H9 (cell line): ENCODE measurements around the gene MAPK11. TPM values are rescaled to one million over a fixed set of nuclear protein-coding genes. Genes with fewer than 3 reads are reported as not detected.
A peak's percentile ranks its signal among the peaks of the same experiment; 100 is the strongest.

Experiments
- DNase-seq: peaks from one replicate; pipeline ENCODE4 v3.0.0-alpha.2; 2017
- H2AFZ ChIP-seq: one replicate; pipeline ENCODE4 v1.6.1; 2013; ENCODE audit warnings: mild to moderate bottlenecking, low read length, control low read depth, moderate library complexity
- H2AK5ac ChIP-seq: 2 replicates; pipeline ENCODE4 v1.6.1; 2013; ENCODE audit warnings: low read length, control low read depth, mixed read lengths; ENCODE audit not compliant: insufficient read length
- H2BK120ac ChIP-seq: one replicate; pipeline ENCODE4 v1.6.1; 2013; ENCODE audit warnings: low read depth, mild to moderate bottlenecking, low read length, control low read depth, inconsistent platforms; ENCODE audit not compliant: poor library complexity, severe bottlenecking
- H2BK12ac ChIP-seq: 2 replicates; pipeline ENCODE4 v1.6.1; 2013; ENCODE audit warnings: low read length, control low read depth, mixed read lengths, low read depth; ENCODE audit not compliant: insufficient read length
- H2BK15ac ChIP-seq: 2 replicates; pipeline ENCODE4 v1.6.1; 2013; ENCODE audit warnings: low read depth, low read length, control low read depth
- H2BK20ac ChIP-seq: one replicate; pipeline ENCODE4 v1.6.1; 2013; ENCODE audit warnings: low read depth, mild to moderate bottlenecking, low read length, control low read depth, inconsistent platforms; ENCODE audit not compliant: poor library complexity, severe bottlenecking
- H2BK5ac ChIP-seq: 2 replicates; pipeline ENCODE4 v1.6.1; 2013; ENCODE audit warnings: low read length, control low read depth, mixed read lengths; ENCODE audit not compliant: insufficient read length
- H3K14ac ChIP-seq: 2 replicates; pipeline ENCODE4 v1.6.1; 2013; ENCODE audit warnings: low read length, control low read depth; ENCODE audit not compliant: insufficient read depth
- H3K18ac ChIP-seq: 2 replicates; pipeline ENCODE4 v1.6.1; 2013; ENCODE audit warnings: low read depth, mild to moderate bottlenecking, mixed read lengths, low read length, control low read depth; ENCODE audit not compliant: insufficient read length
- H3K23ac ChIP-seq: 2 replicates; pipeline ENCODE4 v1.6.1; 2013; ENCODE audit warnings: low read length, control low read depth, mixed read lengths, low read depth; ENCODE audit not compliant: insufficient read length
- H3K23me2 ChIP-seq: 2 replicates; pipeline ENCODE4 v1.6.1; 2013; ENCODE audit warnings: low read depth, mild to moderate bottlenecking, mixed read lengths, low read length, control low read depth; ENCODE audit not compliant: insufficient read length, poor library complexity, severe bottlenecking
- H3K27ac ChIP-seq: 2 replicates; pipeline ENCODE4 v1.5.1; 2013; ENCODE audit warnings: low read length, control low read depth, mixed read lengths, low read depth; ENCODE audit not compliant: insufficient read length
- H3K27me3 ChIP-seq: 2 replicates; pipeline ENCODE4 v1.6.1; 2013; ENCODE audit warnings: low read length, control low read depth, inconsistent platforms; ENCODE audit not compliant: insufficient read depth
- H3K4ac ChIP-seq: 2 replicates; pipeline ENCODE4 v1.6.1; 2013; ENCODE audit warnings: low read depth, mild to moderate bottlenecking, control low read depth, inconsistent platforms, low read length, moderate library complexity
- H3K4me1 ChIP-seq: 2 replicates; pipeline ENCODE4 v1.6.1; 2013; ENCODE audit warnings: low read length, control low read depth, inconsistent platforms; ENCODE audit not compliant: insufficient read depth
- H3K4me2 ChIP-seq: 2 replicates; pipeline ENCODE4 v1.6.1; 2013; ENCODE audit warnings: low read length, control low read depth, mixed read lengths; ENCODE audit not compliant: insufficient read length, insufficient read depth
- H3K56ac ChIP-seq: 2 replicates; pipeline ENCODE4 v1.6.1; 2013; ENCODE audit warnings: low read depth, mild to moderate bottlenecking, mixed read lengths, low read length, control low read depth; ENCODE audit not compliant: insufficient read length
- H3K79me1 ChIP-seq: 2 replicates; pipeline ENCODE4 v1.6.1; 2013; ENCODE audit warnings: low read depth, mild to moderate bottlenecking, moderate library complexity, low read length, control low read depth, inconsistent platforms; ENCODE audit not compliant: insufficient read depth, poor library complexity, severe bottlenecking
- H3K79me2 ChIP-seq: 2 replicates; pipeline ENCODE4 v1.6.1; 2013; ENCODE audit warnings: low read length, control low read depth, inconsistent platforms; ENCODE audit not compliant: insufficient read depth
- H3K9ac ChIP-seq: 2 replicates; pipeline ENCODE4 v1.6.1; 2013; ENCODE audit warnings: low read length, control low read depth, mixed read lengths; ENCODE audit not compliant: insufficient read length; ENCODE audit errors: extremely low read depth
- H3K9me3 ChIP-seq: one replicate; pipeline ENCODE4 v1.6.1; 2013; ENCODE audit warnings: low read depth, low read length, inconsistent platforms; ENCODE audit not compliant: control insufficient read depth
- H3T11ph ChIP-seq: one replicate; pipeline ENCODE4 v1.6.1; 2013; ENCODE audit warnings: mild to moderate bottlenecking, low read length, control low read depth, inconsistent platforms
- H4K20me1 ChIP-seq: one replicate; pipeline ENCODE4 v1.6.1; 2013; ENCODE audit not compliant: control insufficient read depth, insufficient read length, insufficient read depth
- H4K5ac ChIP-seq: 2 replicates; pipeline ENCODE4 v1.6.1; 2013; ENCODE audit warnings: low read depth, mild to moderate bottlenecking, mixed read lengths, low read length, control low read depth; ENCODE audit not compliant: insufficient read length
- H4K8ac ChIP-seq: replicated peaks from 2 replicates; pipeline ENCODE4 v1.6.1; 2013; ENCODE audit warnings: low read length, control low read depth, mixed read lengths, low read depth; ENCODE audit not compliant: insufficient read length
- H4K91ac ChIP-seq: 2 replicates; pipeline ENCODE4 v1.6.1; 2013; ENCODE audit warnings: low read depth, mild to moderate bottlenecking, moderate library complexity, mixed read lengths, low read length, control low read depth; ENCODE audit not compliant: insufficient read length
- H3K27ac Mint-ChIP-seq, 3 experiments: 2 replicates in 2 of 3; 3 replicates in 1 of 3; pipeline ENCODE4 v1.8.0; 2020 to 2021; ENCODE audit warnings: mixed read lengths in 3 of 3, mild to moderate bottlenecking in 1 of 3, moderate library complexity in 1 of 3
- H3K27me3 Mint-ChIP-seq: 2 replicates; pipeline ENCODE4 v1.8.0; 2021; ENCODE audit warnings: low read depth, mild to moderate bottlenecking, moderate library complexity, mixed read lengths
- H3K36me3 Mint-ChIP-seq, 3 experiments: 2 replicates in 2 of 3; 3 replicates in 1 of 3; pipeline ENCODE4 v1.8.0; 2020 to 2021; ENCODE audit warnings: low read depth in 3 of 3, mixed read lengths in 3 of 3; ENCODE audit not compliant: insufficient read depth in 1 of 3
- H3K4me1 Mint-ChIP-seq, 2 experiments: 2 replicates each; pipeline ENCODE4 v1.8.0; 2020; ENCODE audit warnings: mixed read lengths in 2 of 2
- H3K4me3 Mint-ChIP-seq, 2 experiments: 2 replicates in 1 of 2; 3 replicates in 1 of 2; pipeline ENCODE4 v1.8.0; 2020 to 2021; ENCODE audit warnings: mild to moderate bottlenecking in 2 of 2, mixed read lengths in 2 of 2, moderate library complexity in 1 of 2
- H3K9me3 Mint-ChIP-seq, 2 experiments: 2 replicates in 1 of 2; 3 replicates in 1 of 2; pipeline ENCODE4 v1.8.0; 2020; ENCODE audit warnings: mild to moderate bottlenecking in 2 of 2, mixed read lengths in 2 of 2, moderate library complexity in 1 of 2
- CTCF ChIP-seq: fragments of 200-600 bp; sonication (generic); conservative IDR thresholded peaks from 3 replicates; pipeline ENCODE4 v1.8.0; 2021; ENCODE audit warnings: antibody characterized with exemption, mild to moderate bottlenecking
- WGBS: extraction: QIAGEN DNeasy Blood & Tissue Kit; methylation state at CpG from one replicate; pipeline ENCODE4 v1.1.7; 2013; ENCODE audit warnings: missing lambda C conversion rate, low lambda C conversion rate, mixed read lengths; ENCODE audit not compliant: insufficient read length; ENCODE audit errors: extremely low coverage; 5-methylcytosine and 5-hydroxymethylcytosine counted together
- total RNA-seq: library from RNA; stranded (reverse); gene quantifications from 2 replicates; pipeline ENCODE4 v1.2.1, GENCODE V29; 2021

MAPK11 gene
- total RNA-seq, 1 experiment from 2014 or later, result 1.5 TPM

- no peak overlapping the region for H3K4ac ChIP-seq
- no peak overlapping the region for H4K5ac ChIP-seq
- no peak for DNase-seq
- peak overlapping the region; percentile 59 for H3K4me2 ChIP-seq
- no peak overlapping the region for H2BK20ac ChIP-seq
- no peaks in the 10 kb centered on the region for H4K20me1 ChIP-seq
- H2AFZ ChIP-seq, result no peak overlapping the region
- no peaks in the 10 kb centered on the region for H3K79me1 ChIP-seq
- peaks cover 46% of the 10 kb centered on the region for H3K27me3 Mint-ChIP-seq
- no peak overlapping the region for H4K8ac ChIP-seq
- H3K4me1 ChIP-seq, result no peaks in the 10 kb centered on the region
- H3K9ac ChIP-seq, result no peak overlapping the region
- H3K27ac ChIP-seq, result no peak overlapping the region
- H3K27me3 ChIP-seq, result no peaks in the 10 kb centered on the region
- no peak overlapping the region for H3K18ac ChIP-seq
- H3K36me3 Mint-ChIP-seq, result no peaks in the 10 kb centered on the region
- no peak overlapping the region for H2BK12ac ChIP-seq
- H2AK5ac ChIP-seq, result no peak overlapping the region
- no peak overlapping the region for H2BK5ac ChIP-seq
- no peak overlapping the region for H4K91ac ChIP-seq
- H3K4me1 Mint-ChIP-seq, result peaks cover 8 to 12% of the 10 kb centered on the region in 2 experiments
- H2BK15ac ChIP-seq, result no peak overlapping the region
- H3K23me2 ChIP-seq, result peaks cover 8% of the 10 kb centered on the region
- no peak overlapping the region for H3K56ac ChIP-seq
- no peak overlapping the region for H3K27ac Mint-ChIP-seq
- no peak overlapping the region for H2BK120ac ChIP-seq
- no CpG with 5 or more reads among the region's 11 CpGs for whole genome bisulfite sequencing
- H3K9me3 ChIP-seq, result no peaks in the 10 kb centered on the region
- H3K23ac ChIP-seq, result no peak overlapping the region
- no peaks in the 10 kb centered on the region for H3K79me2 ChIP-seq
- no peaks in the 10 kb centered on the region for H3K9me3 Mint-ChIP-seq
- no peak for TF ChIP-seq CTCF
- no peak overlapping the region for H3T11ph ChIP-seq
- H3K14ac ChIP-seq, result no peak overlapping the region; the same call in 1 of the 2 replicates
- H3K4me3 Mint-ChIP-seq, result peak overlapping the region; percentile 57 to 68
These were observed 9.8 kb downstream of the MAPK11 start for GRCh38 chr22:50260434-50260800.
